ENCODE results near the gene RPL13A. TPM values are rescaled to one million over a fixed set of nuclear protein-coding genes. Genes with fewer than 3 reads are reported as not detected.

The RPL13A gene
- total RNA-seq, 1 donor: 4,457 TPM

GRCh38 chr19:49488046-49488862 lies 846 bp downstream of the RPL13A start:
- H3K9me3 ChIP-seq (ENCODE audit: low read depth, low read length): no peaks in the 10 kb centered on the region
- H3K27me3 ChIP-seq (ENCODE audit: insufficient read depth, low read length): no peaks in the 10 kb centered on the region
- H3K4me1 ChIP-seq (ENCODE audit: insufficient read depth, low read length): peaks cover 31% of the 10 kb centered on the region
- peak overlapping the region; percentile 90 for H3K4me3 ChIP-seq (ENCODE audit: low read length)

GRCh38 chr19:49488863-49489537 lies 1.6 kb downstream of the RPL13A start:
- Histone ChIP-seq H3K4me3 (ENCODE audit: low read length) (peak overlapping the region; percentile 90), H3K4me1 (ENCODE audit: insufficient read depth, low read length) (peaks cover 31% of the 10 kb centered on the region), H3K9me3 (ENCODE audit: low read depth, low read length) (no peaks in the 10 kb centered on the region), H3K27me3 (ENCODE audit: insufficient read depth, low read length) (no peaks in the 10 kb centered on the region)

GRCh38 chr19:49489601-49490167 lies 2.3 kb downstream of the RPL13A start:
- Histone ChIP-seq H3K9me3 (ENCODE audit: low read depth, low read length) (no peaks in the 10 kb centered on the region), H3K27me3 (ENCODE audit: insufficient read depth, low read length) (no peaks in the 10 kb centered on the region), H3K4me3 (ENCODE audit: low read length) (peak overlapping the region; percentile 90), H3K4me1 (ENCODE audit: insufficient read depth, low read length) (peaks cover 31% of the 10 kb centered on the region)

- Histone ChIP-seq H3K27me3 (ENCODE audit: insufficient read depth, low read length) (no peaks in the 10 kb centered on the region), H3K4me1 (ENCODE audit: insufficient read depth, low read length) (peaks cover 36% of the 10 kb centered on the region), H3K4me3 (ENCODE audit: low read length) (no peak overlapping the region), H3K9me3 (ENCODE audit: low read depth, low read length) (no peaks in the 10 kb centered on the region)
Observed at GRCh38 chr19:49490287-49491029, 3.0 kb downstream of the RPL13A start.

- Histone ChIP-seq H3K27me3 (ENCODE audit: insufficient read depth, low read length) (no peaks in the 10 kb centered on the region), H3K4me1 (ENCODE audit: insufficient read depth, low read length) (peaks cover 39% of the 10 kb centered on the region), H3K4me3 (ENCODE audit: low read length) (no peak overlapping the region), H3K9me3 (ENCODE audit: low read depth, low read length) (no peaks in the 10 kb centered on the region)
Observed at GRCh38 chr19:49491030-49491803, 3.8 kb downstream of the RPL13A start.

- no peak overlapping the region for H3K4me3 ChIP-seq (ENCODE audit: low read length)
- peaks cover 42% of the 10 kb centered on the region for H3K4me1 ChIP-seq (ENCODE audit: insufficient read depth, low read length)
- no peaks in the 10 kb centered on the region for H3K9me3 ChIP-seq (ENCODE audit: low read depth, low read length)
- H3K27me3 ChIP-seq (ENCODE audit: insufficient read depth, low read length): no peaks in the 10 kb centered on the region
Observed at GRCh38 chr19:49491804-49492572, 4.6 kb downstream of the RPL13A start.

- Histone ChIP-seq H3K4me3 (ENCODE audit: low read length) (no peak overlapping the region), H3K4me1 (ENCODE audit: insufficient read depth, low read length) (peaks cover 50% of the 10 kb centered on the region), H3K27me3 (ENCODE audit: insufficient read depth, low read length) (no peaks in the 10 kb centered on the region), H3K9me3 (ENCODE audit: low read depth, low read length) (no peaks in the 10 kb centered on the region)
Observed at GRCh38 chr19:49492573-49493405, 5.4 kb downstream of the RPL13A start.

GRCh38 chr19:49496574-49497008 lies 9.2 kb downstream of the RPL13A start:
- H3K9me3 ChIP-seq (ENCODE audit: low read depth, low read length): no peaks in the 10 kb centered on the region
- peak overlapping the region; percentile 90 for H3K4me3 ChIP-seq (ENCODE audit: low read length)
- H3K27me3 ChIP-seq (ENCODE audit: insufficient read depth, low read length): no peaks in the 10 kb centered on the region
- peaks cover 57% of the 10 kb centered on the region for H3K4me1 ChIP-seq (ENCODE audit: insufficient read depth, low read length)

- Histone ChIP-seq H3K9me3 (ENCODE audit: low read depth, low read length) (no peaks in the 10 kb centered on the region), H3K4me1 (ENCODE audit: insufficient read depth, low read length) (peaks cover 63% of the 10 kb centered on the region), H3K27me3 (ENCODE audit: insufficient read depth, low read length) (no peaks in the 10 kb centered on the region), H3K4me3 (ENCODE audit: low read length) (peak overlapping the region; percentile 90)
Observed at GRCh38 chr19:49497047-49497788, 9.8 kb downstream of the RPL13A start.

- Histone ChIP-seq H3K4me3 (ENCODE audit: low read length) (peak overlapping the region; percentile 90), H3K9me3 (ENCODE audit: low read depth, low read length) (no peaks in the 10 kb centered on the region), H3K4me1 (ENCODE audit: insufficient read depth, low read length) (peaks cover 68% of the 10 kb centered on the region), H3K27me3 (ENCODE audit: insufficient read depth, low read length) (no peaks in the 10 kb centered on the region)
Observed at GRCh38 chr19:49497789-49498103, 10.3 kb downstream of the RPL13A start.

- Histone ChIP-seq H3K4me1 (ENCODE audit: insufficient read depth, low read length) (peaks cover 74% of the 10 kb centered on the region), H3K4me3 (ENCODE audit: low read length) (peak overlapping the region; percentile 71), H3K9me3 (ENCODE audit: low read depth, low read length) (no peaks in the 10 kb centered on the region), H3K27me3 (ENCODE audit: insufficient read depth, low read length) (no peaks in the 10 kb centered on the region)
Observed at GRCh38 chr19:49498475-49498874, 11.1 kb downstream of the RPL13A start.

GRCh38 chr19:49499030-49499670 lies 11.7 kb downstream of the RPL13A start:
- H3K4me1 ChIP-seq (ENCODE audit: insufficient read depth, low read length): peaks cover 74% of the 10 kb centered on the region
- no peaks in the 10 kb centered on the region for H3K9me3 ChIP-seq (ENCODE audit: low read depth, low read length)
- H3K27me3 ChIP-seq (ENCODE audit: insufficient read depth, low read length): no peaks in the 10 kb centered on the region
- H3K4me3 ChIP-seq (ENCODE audit: low read length): peak overlapping the region; percentile 71
